ENCODE data around the gene DCP1A. TPM values are rescaled to one million over a fixed set of nuclear protein-coding genes. Genes with fewer than 3 reads are reported as not detected.

Gene DCP1A
- total RNA-seq, 1 experiment from 2014 or later: 21.2 TPM

- DNase-seq (ENCODE audit: extremely low read depth, low read depth): no peak
Measured at GRCh38 chr3:53250453-53250852, 96.9 kb downstream of the DCP1A start.

- no peak for DNase-seq (ENCODE audit: extremely low read depth, low read depth)
Measured at GRCh38 chr3:53248161-53248560, 99.2 kb downstream of the DCP1A start.

DNA sequence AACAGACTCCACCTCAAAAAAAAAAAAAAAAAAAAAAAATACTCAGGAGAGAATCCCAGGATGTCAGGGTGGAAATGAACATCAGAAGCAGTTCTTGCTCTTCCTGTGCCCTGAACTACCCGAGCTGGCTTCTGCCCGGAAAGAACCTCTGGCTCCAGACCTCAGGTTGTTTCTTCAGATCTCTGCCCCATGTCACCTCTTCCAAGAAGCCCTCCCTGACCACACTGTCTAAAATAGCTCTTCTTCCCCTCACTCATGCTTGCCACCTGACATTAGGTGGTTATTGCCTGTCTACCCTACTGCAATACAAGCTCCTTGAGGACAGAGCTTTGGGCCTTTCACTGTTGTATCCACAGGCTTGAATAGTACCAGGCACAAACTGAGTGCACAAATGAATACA is 99.7 kb downstream of the DCP1A start:
- no peak for DNase-seq (ENCODE audit: extremely low read depth, low read depth)

GRCh38 chr3:53244271-53244670 is 103.1 kb downstream of the DCP1A start:
- no peak for DNase-seq (ENCODE audit: extremely low read depth, low read depth)

DNA sequence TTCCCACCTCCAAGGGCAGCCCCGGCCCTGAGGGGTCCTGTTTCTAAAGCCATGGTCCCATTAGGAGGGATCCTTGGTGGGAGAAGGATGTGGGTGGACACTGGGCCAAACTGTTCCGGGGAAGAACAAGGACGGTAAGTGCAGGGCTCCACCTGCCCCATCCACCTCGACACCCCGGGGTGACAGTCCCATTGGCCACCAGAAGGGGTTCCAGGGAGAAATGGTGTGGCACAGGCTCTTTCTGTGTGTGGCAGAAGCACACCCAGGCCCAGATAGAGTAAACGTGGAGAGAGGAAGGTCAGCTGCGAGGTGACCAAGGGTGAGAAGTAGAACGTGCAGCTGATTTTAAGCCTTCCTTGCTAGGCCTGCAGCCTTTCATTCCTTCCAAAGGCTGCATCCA is 103.6 kb downstream of the DCP1A start:
- DNase-seq (ENCODE audit: extremely low read depth, low read depth): no peak

DNA sequence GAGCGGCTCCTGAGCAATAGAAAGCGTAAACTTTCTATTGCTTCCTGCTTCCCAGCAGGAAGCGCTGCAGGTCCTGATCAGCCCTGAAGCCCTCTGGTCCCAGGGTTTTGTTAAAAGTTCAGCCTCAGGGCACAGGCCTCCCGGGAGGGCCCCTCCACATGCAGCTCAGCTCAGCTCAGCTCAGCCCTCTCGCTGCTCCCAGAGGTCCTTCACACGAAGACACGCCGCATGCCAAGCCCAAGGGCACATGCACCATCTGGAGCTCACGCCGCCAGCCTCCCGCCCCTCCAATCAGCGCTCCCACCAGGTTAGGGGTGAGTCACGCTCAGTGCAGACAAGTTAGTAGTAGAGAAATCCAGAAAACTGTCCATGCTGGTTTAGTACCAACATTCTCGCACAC is 104.2 kb downstream of the DCP1A start:
- no peak for DNase-seq (ENCODE audit: extremely low read depth, low read depth)

DNA sequence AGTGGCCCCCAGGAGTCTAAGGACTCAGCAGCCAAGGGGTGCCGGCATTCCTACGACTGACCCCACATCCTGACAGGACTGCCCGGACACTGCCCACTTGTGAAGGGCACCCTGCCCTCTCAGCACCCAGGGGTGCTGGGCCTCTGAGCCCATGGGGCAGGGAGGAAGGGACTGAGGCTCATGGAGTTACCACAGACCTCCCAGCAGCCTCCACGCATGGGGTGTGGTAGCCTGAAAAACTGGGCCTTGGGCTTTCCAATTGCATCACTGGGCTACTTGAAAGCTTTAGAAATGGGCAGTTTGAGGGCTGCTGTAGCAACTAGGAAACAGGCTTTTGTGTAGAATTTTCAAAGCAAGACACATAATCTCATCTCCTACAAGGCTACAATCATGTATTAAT is 104.7 kb downstream of the DCP1A start:
- no peak for DNase-seq (ENCODE audit: extremely low read depth, low read depth)

- DNase-seq (ENCODE audit: extremely low read depth, low read depth): no peak
Measured at GRCh38 chr3:53242155-53242554, 105.2 kb downstream of the DCP1A start.

- no peak for DNase-seq (ENCODE audit: extremely low read depth, low read depth)
Measured at GRCh38 chr3:53240989-53241972, 106.1 kb downstream of the DCP1A start.

DNA sequence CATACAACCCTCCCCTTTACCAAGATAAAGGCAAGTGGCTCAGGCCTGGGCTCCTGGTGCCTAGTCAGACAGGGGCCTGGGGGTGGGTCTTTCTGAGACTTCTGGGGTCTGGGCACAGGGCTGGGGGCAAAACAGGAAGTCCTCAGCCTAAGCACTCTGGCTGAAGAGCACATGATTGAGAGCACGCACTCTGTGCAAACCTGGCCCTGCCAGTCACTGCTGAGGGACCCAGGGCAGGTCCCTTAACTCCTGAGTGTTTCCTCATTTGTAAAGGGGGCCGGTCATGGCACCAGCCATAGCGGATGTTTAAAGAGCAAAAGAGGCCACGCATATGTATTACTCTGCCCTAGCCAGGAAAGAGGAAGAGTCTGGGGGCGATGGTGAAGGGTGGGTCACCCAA is 107.5 kb downstream of the DCP1A start:
- no peak for DNase-seq (ENCODE audit: extremely low read depth, low read depth)

GRCh38 chr3:53238886-53239285 is 108.5 kb downstream of the DCP1A start:
- no peak for DNase-seq (ENCODE audit: extremely low read depth, low read depth)

DNA sequence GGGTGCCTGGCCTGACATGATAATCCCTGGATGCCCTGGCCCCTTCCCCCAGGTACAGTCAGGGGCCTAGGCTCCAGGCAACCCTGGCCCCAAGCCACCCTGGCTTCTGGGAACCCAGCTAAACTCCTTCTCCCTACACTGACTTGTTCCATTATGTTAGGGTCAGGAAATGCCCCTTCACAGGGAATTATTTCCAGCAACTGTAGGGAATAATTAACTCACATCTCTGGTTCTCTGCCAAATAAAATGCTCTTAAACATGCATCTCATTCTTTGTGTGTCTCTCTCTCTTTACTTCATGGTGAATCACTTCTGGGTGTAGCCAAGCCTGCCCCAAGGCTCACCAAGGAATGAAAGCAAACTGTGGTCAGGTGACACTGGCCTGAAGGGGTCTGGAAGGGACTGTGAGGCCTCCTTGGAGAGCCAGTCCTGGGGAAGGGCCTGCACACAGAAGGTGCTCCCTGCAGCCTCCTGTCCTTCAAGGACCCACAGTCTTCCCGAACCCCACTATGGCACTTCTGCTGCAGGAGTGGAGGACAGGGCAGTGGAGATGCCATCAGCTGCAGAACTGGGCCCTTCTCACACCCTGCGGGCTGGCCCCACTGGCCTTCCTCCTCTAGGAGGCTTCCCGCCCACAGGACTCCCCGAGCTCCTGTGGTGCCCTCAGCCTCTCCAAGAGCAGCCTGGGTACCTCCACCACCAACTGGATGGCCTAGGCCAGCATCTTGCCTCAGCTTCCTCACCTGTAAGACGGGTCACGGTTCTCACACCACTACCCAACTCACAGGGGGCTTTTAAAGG is 109.1 kb downstream of the DCP1A start:
- DNase-seq (ENCODE audit: extremely low read depth, low read depth): peak; percentile 61

- DNase-seq (ENCODE audit: extremely low read depth, low read depth): peak; percentile 83
Measured at GRCh38 chr3:53236112-53236841, 111.1 kb downstream of the DCP1A start.

GRCh38 chr3:53235545-53235944 is 111.8 kb downstream of the DCP1A start:
- no peak for DNase-seq (ENCODE audit: extremely low read depth, low read depth)

GRCh38 chr3:53234841-53235232 is 112.5 kb downstream of the DCP1A start:
- DNase-seq (ENCODE audit: extremely low read depth, low read depth): no peak

- DNase-seq (ENCODE audit: extremely low read depth, low read depth): no peak
Measured at GRCh38 chr3:53234130-53234840, 113.1 kb downstream of the DCP1A start.

Data from NCI-H460 (cell line).